Hepatocyte (in vitro differentiated cells): ENCODE results near the gene RASSF4. TPM values are rescaled to one million over a fixed set of nuclear protein-coding genes. Genes with fewer than 3 reads are reported as not detected.

Source experiments
- DNase-seq: peaks from one replicate; pipeline ENCODE4 v3.0.0-alpha.2; 2016; ENCODE audit warnings: low spot score
- H2AFZ ChIP-seq: fragments of 200-600 bp; sonication (generic); 2 replicates; pipeline ENCODE4 v1.6.0; 2016; ENCODE audit warnings: antibody characterized with exemption, mild to moderate bottlenecking
- H3K27ac ChIP-seq: fragments of 200-600 bp; sonication (generic); 2 replicates; pipeline ENCODE4 v1.5.1; 2016; ENCODE audit warnings: mild to moderate bottlenecking
- H3K27me3 ChIP-seq: fragments of 200-600 bp; sonication (generic); 2 replicates; pipeline ENCODE4 v1.6.1; 2016
- H3K36me3 ChIP-seq: fragments of 200-600 bp; sonication (generic); replicated peaks from 2 replicates; pipeline ENCODE4 v1.5.1; 2016; ENCODE audit warnings: low read depth; ENCODE audit not compliant: insufficient read depth
- H3K4me1 ChIP-seq: fragments of 200-600 bp; sonication (generic); 2 replicates; pipeline ENCODE4 v1.5.1; 2016; ENCODE audit warnings: mild to moderate bottlenecking, moderate library complexity; ENCODE audit not compliant: insufficient read depth
- H3K4me2 ChIP-seq: fragments of 200-600 bp; sonication (generic); 2 replicates; pipeline ENCODE4 v1.6.0; 2016
- H3K4me3 ChIP-seq: fragments of 200-600 bp; sonication (generic); 2 replicates; pipeline ENCODE4 v1.5.1; 2016; ENCODE audit warnings: mild to moderate bottlenecking
- H3K79me2 ChIP-seq: fragments of 200-600 bp; sonication (generic); 2 replicates; pipeline ENCODE4 v1.6.0; 2017; ENCODE audit warnings: mild to moderate bottlenecking
- H3K9me2 ChIP-seq: fragments of 200-600 bp; sonication (generic); replicated peaks from 2 replicates; pipeline ENCODE4 v1.6.0; 2017; ENCODE audit warnings: mild to moderate bottlenecking; ENCODE audit not compliant: insufficient read depth
- H3K9me3 ChIP-seq: fragments of 200-600 bp; sonication (generic); 2 replicates; pipeline ENCODE4 v1.5.1; 2016; ENCODE audit warnings: low read depth, mild to moderate bottlenecking
- H4K20me1 ChIP-seq: fragments of 200-600 bp; sonication (generic); 2 replicates; pipeline ENCODE4 v1.6.0; 2016; ENCODE audit warnings: mild to moderate bottlenecking; ENCODE audit not compliant: insufficient read depth, poor library complexity, severe bottlenecking
- EZH2 ChIP-seq: fragments of 200-600 bp; sonication (generic); IDR thresholded peaks from 2 replicates; pipeline ENCODE4 v1.6.1; 2016; ENCODE audit warnings: antibody characterized with exemption, mild to moderate bottlenecking, borderline replicate concordance
- EZH2phosphoT487 ChIP-seq: fragments of 200-600 bp; sonication (generic); IDR thresholded peaks from one replicate; pipeline ENCODE4 v1.6.1; 2018; ENCODE audit warnings: antibody characterized with exemption, mild to moderate bottlenecking, low read depth, moderate library complexity; ENCODE audit not compliant: unreplicated experiment, severe bottlenecking
- WGBS: methylation state at CpG from one replicate; pipeline ENCODE4 v1.1.6; 2016; ENCODE audit warnings: low lambda C conversion rate; ENCODE audit errors: missing lambda C conversion rate; 5-methylcytosine and 5-hydroxymethylcytosine counted together
- polyA plus RNA-seq: library from polyadenylated mRNA; unstranded; fragments of >200 nt; fragmentation: Nextera tagmentation; extraction: Ambion mirVana; gene quantifications from 2 replicates; pipeline ENCODE4 v1.2.1, GENCODE V29; 2016
- total RNA-seq: library from RNA; depleted of rRNA; stranded (reverse); fragments of >200 nt; gene quantifications from 2 replicates; pipeline ENCODE4 v1.2.3, GENCODE V29; 2014
- TF ChIP-seq, protein P1 (sequence below): fragments of 200-600 bp; sonication (generic); IDR thresholded peaks from 2 replicates; pipeline ENCODE4 v1.5.1; 2016; ENCODE audit warnings: antibody characterized with exemption, mild to moderate bottlenecking; ENCODE audit not compliant: poor library complexity

RASSF4 gene
- total and polyA plus RNA-seq, 2 experiments from 2014 or later: 19.2 to 20.1 TPM

DNA sequence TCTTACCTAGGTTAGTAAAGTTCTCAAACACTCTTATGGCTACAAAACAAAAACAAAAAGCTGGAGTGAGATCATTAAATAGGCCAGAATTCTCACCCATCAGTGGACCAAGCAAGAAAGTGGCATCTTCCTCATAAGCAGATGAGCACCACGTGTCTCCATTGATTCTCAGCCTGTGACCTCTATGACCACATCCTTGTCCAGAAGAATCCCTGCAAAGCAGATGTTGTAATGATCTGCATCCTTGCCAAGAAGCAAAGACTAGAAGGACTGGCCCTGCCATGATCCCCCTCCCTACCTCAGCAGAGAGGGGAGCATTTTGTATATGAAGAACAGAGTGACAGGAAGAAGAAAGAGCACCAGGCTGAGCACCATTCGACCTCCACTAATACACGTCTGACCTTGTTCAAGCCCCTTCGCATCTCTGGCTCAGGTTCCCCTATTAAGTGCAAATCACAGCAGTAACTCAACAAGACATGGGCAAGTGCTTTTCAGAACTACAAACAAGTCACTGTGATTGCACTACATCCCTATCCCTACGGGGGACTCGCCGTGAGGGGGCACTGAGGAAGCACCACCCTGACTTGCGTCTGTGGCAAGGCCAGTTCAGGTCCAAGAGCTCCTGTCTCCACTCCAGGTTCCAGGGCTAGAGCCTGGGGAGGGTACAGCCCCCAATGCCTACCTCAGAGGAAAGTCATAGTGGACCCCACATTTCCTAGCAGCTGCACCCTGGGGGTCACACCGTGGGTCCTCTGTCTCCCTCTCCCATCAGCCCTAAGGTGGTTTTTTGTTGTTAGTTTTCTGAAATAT lies 22.2 kb upstream of the RASSF4 start:
- no peak for TF ChIP-seq EZH2
- TF ChIP-seq EZH2phosphoT487: no peak
- TF ChIP-seq, protein P1, sequence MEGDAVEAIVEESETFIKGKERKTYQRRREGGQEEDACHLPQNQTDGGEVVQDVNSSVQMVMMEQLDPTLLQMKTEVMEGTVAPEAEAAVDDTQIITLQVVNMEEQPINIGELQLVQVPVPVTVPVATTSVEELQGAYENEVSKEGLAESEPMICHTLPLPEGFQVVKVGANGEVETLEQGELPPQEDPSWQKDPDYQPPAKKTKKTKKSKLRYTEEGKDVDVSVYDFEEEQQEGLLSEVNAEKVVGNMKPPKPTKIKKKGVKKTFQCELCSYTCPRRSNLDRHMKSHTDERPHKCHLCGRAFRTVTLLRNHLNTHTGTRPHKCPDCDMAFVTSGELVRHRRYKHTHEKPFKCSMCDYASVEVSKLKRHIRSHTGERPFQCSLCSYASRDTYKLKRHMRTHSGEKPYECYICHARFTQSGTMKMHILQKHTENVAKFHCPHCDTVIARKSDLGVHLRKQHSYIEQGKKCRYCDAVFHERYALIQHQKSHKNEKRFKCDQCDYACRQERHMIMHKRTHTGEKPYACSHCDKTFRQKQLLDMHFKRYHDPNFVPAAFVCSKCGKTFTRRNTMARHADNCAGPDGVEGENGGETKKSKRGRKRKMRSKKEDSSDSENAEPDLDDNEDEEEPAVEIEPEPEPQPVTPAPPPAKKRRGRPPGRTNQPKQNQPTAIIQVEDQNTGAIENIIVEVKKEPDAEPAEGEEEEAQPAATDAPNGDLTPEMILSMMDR: no peak
- Histone ChIP-seq H3K27ac (no peak overlapping the region), H3K4me2 (no peak overlapping the region), H3K4me3 (no peak overlapping the region), H3K27me3 (no peaks in the 10 kb centered on the region), H2AFZ (no peak overlapping the region), H3K36me3 (no peaks in the 10 kb centered on the region), H4K20me1 (no peaks in the 10 kb centered on the region), H3K9me2 (no peaks in the 10 kb centered on the region), H3K9me3 (no peaks in the 10 kb centered on the region), H3K79me2 (no peaks in the 10 kb centered on the region), H3K4me1 (no peaks in the 10 kb centered on the region)
- 90% methylated on average over 9 of the region's 9 CpGs for WGBS
- DNase-seq: no peak

DNA sequence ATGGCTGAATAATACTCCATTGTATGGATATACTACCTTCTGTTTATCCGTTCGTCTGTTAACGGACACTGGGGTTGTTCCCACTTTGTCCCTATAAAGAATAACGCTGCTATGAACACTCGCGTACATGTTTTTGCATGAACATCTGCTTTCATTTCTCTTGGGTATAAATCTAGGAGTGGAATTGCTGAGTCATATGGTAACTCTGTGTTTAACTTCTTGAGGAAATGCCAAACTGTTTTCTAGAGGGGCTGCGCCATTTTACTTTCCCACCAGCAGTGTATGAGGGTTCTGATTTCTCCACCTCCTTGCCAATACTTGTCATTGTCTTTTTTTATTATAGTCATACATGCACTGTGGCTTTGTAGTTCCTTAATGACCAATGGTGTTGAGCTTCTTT lies 20.6 kb upstream of the RASSF4 start:
- no peaks in the 10 kb centered on the region for H3K9me2 ChIP-seq
- no peak for DNase-seq
- TF ChIP-seq, protein P1: no peak
- TF ChIP-seq EZH2phosphoT487 (no peak), EZH2 (no peak)
- no peaks in the 10 kb centered on the region for H3K9me3 ChIP-seq
- no peaks in the 10 kb centered on the region for H3K36me3 ChIP-seq
- no peaks in the 10 kb centered on the region for H3K27me3 ChIP-seq
- no peaks in the 10 kb centered on the region for H3K79me2 ChIP-seq
- no peaks in the 10 kb centered on the region for H4K20me1 ChIP-seq
- no peak overlapping the region for H3K4me3 ChIP-seq
- H3K4me2 ChIP-seq: no peak overlapping the region
- H3K27ac ChIP-seq: no peak overlapping the region
- no peaks in the 10 kb centered on the region for H3K4me1 ChIP-seq
- no peak overlapping the region for H2AFZ ChIP-seq
- 89% methylated on average over 7 of the region's 7 CpGs for WGBS

DNA sequence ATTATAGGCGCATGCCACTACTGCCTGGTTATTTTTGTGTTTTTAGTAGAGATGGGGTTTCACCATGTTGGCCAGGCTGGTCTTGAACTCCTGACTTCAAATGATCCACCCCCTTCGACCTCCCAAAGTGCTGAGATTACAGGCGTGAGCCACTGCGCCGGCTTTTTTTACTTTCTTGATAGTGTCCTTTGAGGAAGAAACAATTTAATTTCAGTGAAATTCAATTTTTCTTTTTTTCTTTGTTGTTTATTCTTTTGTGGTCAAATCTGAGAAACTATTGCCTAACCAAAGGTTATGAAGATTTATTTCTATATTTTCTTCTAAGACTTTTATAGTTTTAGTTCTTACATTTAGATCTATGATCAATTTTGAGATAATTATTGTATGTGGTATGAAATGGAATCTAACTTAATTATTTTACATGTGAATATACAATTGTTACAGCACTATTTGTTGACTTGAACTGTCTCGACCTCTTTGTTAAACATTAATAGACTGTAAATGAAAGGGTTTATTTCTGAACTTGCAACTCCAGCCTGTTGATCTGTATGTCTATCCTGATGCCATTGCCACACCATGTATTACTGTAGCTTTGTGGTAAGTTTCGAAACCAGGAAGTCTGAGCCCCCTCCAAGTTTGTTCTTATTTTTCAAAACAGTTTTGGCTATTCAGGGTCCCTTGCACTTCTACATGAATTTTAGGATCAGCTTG lies 19.8 kb upstream of the RASSF4 start:
- H2AFZ ChIP-seq: no peak overlapping the region
- no peaks in the 10 kb centered on the region for H3K79me2 ChIP-seq
- 79% methylated on average over 7 of the region's 7 CpGs for WGBS
- no peaks in the 10 kb centered on the region for H3K9me3 ChIP-seq
- no peak overlapping the region for H3K4me3 ChIP-seq
- H3K27ac ChIP-seq: peak overlapping the region; percentile 33
- no peak for TF ChIP-seq EZH2
- TF ChIP-seq, protein P1: no peak
- no peak for TF ChIP-seq EZH2phosphoT487
- no peak overlapping the region for H3K4me2 ChIP-seq
- H3K27me3 ChIP-seq: no peaks in the 10 kb centered on the region
- no peaks in the 10 kb centered on the region for H4K20me1 ChIP-seq
- no peaks in the 10 kb centered on the region for H3K4me1 ChIP-seq
- no peak for DNase-seq
- H3K36me3 ChIP-seq: no peaks in the 10 kb centered on the region
- no peaks in the 10 kb centered on the region for H3K9me2 ChIP-seq
